ENCODE measurements around the gene TMEM273. TPM values are rescaled to one million over a fixed set of nuclear protein-coding genes. Genes with fewer than 3 reads are reported as not detected.

The TMEM273 gene
- total and polyA plus RNA-seq, 10 of the 15 experiments (the other 5 are each of a cell fraction or from before 2014, with no cell fraction given), result 10.3 to 46.3 (median 26.4) TPM

- no peak for DNase-seq (ENCODE audit: low read depth, low spot score)
- Histone ChIP-seq H3K9me3 (replicated peaks; ENCODE audit: control insufficient read depth, insufficient read depth, low read length) (no peaks in the 10 kb centered on the region), H3K27me3 (replicated peaks in 1 of 2; ENCODE audit: control insufficient read depth in 2 of 2, insufficient read depth in 2 of 2, low read length in 1 of 2) (no peaks in the 10 kb centered on the region), H2AFZ (ENCODE audit: control insufficient read depth, low read depth, low read length) (no peak overlapping the region), H3K9ac (ENCODE audit: control insufficient read depth, insufficient read depth, low read length) (no peak overlapping the region), H3K36me3 (ENCODE audit: control insufficient read depth in 2 of 2, insufficient read depth in 2 of 2, low read length in 1 of 2) (no peaks in the 10 kb centered on the region; a peak in 1 of 4 replicates), H3K4me1 (ENCODE audit: control insufficient read depth, insufficient read depth, low read length) (peaks cover 45% of the 10 kb centered on the region), H3K79me2 (ENCODE audit: control insufficient read depth, insufficient read depth, low read length) (no peaks in the 10 kb centered on the region), H3K27ac (ENCODE audit: control insufficient read depth, insufficient read depth) (no peak overlapping the region), H3K4me2 (ENCODE audit: control insufficient read depth, insufficient read depth) (no peak overlapping the region), H3K4me3 (no peak overlapping the region), H4K20me1 (ENCODE audit: control insufficient read depth, insufficient read depth) (no peaks in the 10 kb centered on the region)
- ChIA-PET CTCF (interaction anchor here (1.3 to 2.5 kb wide), 2 partner anchors 11 to 16 kb away, joined by 5 to 7 read pairs; no protein-coding TSS in a partner anchor), RAD21 (ENCODE audit: unreplicated experiment) (interaction anchor here (1.2 to 1.5 kb wide), 3 partner anchors 16 to 143 kb away, joined by 3 to 4 read pairs (median 3); no protein-coding TSS in a partner anchor), SMC1A (ENCODE audit: uncharacterized antibody, unreplicated experiment) (interaction anchor here (0.7 to 3.1 kb wide), 6 partner anchors 9 to 122 kb away, joined by 3 to 14 read pairs (median 4); partner anchors contain the start of gene TMEM273), POLR2A (interaction anchor here (1.0 to 2.6 kb wide), 2 partner anchors 13 to 17 kb away, joined by 3 to 12 read pairs; no protein-coding TSS in a partner anchor)
- intact Hi-C loops (cut with micrococcal nuclease; ENCODE audit: unreplicated experiment), result loop anchor here (10.0 kb wide), 1 partner anchor 341 kb away; no protein-coding TSS in a partner anchor
- WGBS (ENCODE audit: insufficient coverage, insufficient replicate concordance, low lambda C conversion rate, missing lambda C conversion rate), result 97% methylated on average over 4 of the region's 4 CpGs
- in situ Hi-C loops (cut with MboI), result loop anchor here (10.0 kb wide), 1 partner anchor 509 kb away; no protein-coding TSS in a partner anchor
- FAIRE-seq, result no peak
- no peak for ATAC-seq
- BruUV-seq (replicated peaks), result no TSS peak
- no peak for TF ChIP-seq YY1 (IDR thresholded peaks at IDR 0.05; ENCODE audit: low read depth, low read length)
- no peak for TF ChIP-seq REST (IDR thresholded peaks at IDR 0.05; ENCODE audit: low read depth, low read length)
- no peak for TF ChIP-seq IRF4 (IDR thresholded peaks at IDR 0.05; ENCODE audit: low read depth, low read length)
- no peak for TF ChIP-seq GATAD2B (conservative IDR thresholded peaks at IDR 0.05; ENCODE audit: low read depth)
- no peak for TF ChIP-seq ZBTB40 (IDR thresholded peaks at IDR 0.05; ENCODE audit: borderline replicate concordance)
- TF ChIP-seq SIN3A (IDR thresholded peaks at IDR 0.05; ENCODE audit: low read depth, low read length), result no peak
- no peak for TF ChIP-seq PKNOX1 (IDR thresholded peaks at IDR 0.05)
- TF ChIP-seq SMC3 (IDR thresholded peaks at IDR 0.05; ENCODE audit: borderline replicate concordance, low read length), result no peak
- no peak for TF ChIP-seq NFXL1 (IDR thresholded peaks at IDR 0.05; ENCODE audit: borderline replicate concordance)
- no peak for TF ChIP-seq E4F1 (IDR thresholded peaks at IDR 0.05; ENCODE audit: borderline replicate concordance, partially characterized antibody)
- TF ChIP-seq DPF2 (IDR thresholded peaks at IDR 0.05), result no peak
- no peak for TF ChIP-seq TCF7 (IDR thresholded peaks at IDR 0.05; ENCODE audit: borderline replicate concordance)
- TF ChIP-seq STAT1 (conservative IDR thresholded peaks at IDR 0.05), result no peak
Observed at GRCh38 chr10:49173853-49174252, 14.3 kb downstream of the TMEM273 start.

Measured in GM12878 (cell line).